CD4-positive, alpha-beta T cell treated with Interleukin-4 for 4 hours (primary cell): ENCODE measurements around the gene ARX.

ENCODE experiments used
- DNase-seq: peaks from one replicate; pipeline ENCODE4 v3.0.0-alpha.2; 2020

Gene ARX

DNA sequence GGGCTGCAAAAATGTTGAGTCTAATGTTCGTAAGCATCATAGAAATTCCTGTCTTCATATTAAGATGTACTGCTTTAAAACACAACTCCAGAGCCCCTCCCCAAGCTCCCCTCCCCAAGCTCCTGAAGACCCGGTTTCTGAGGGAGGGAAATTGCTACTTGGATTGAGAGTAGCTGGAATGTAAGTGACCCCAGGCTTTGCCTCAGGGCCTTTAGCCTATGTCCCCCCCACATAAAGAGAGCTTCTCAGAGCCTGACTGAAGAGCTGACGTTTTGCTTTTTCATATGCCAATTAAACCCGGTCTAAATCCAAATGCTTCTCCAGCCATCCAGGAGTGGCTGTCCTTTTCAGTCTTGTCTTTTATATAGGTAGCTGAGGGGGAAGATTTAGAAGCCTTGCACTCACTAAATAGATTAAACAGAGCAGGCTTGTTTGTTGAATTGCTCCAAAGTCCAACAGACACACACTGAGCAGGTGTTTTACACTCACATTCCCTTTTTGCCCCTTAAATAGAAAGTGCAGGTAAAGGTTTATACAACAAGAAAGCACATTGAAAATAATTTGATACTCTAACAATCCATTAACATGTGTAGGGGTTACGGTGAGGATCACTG lies 19.6 kb downstream of the ARX start:
- DNase-seq = no peak

DNA sequence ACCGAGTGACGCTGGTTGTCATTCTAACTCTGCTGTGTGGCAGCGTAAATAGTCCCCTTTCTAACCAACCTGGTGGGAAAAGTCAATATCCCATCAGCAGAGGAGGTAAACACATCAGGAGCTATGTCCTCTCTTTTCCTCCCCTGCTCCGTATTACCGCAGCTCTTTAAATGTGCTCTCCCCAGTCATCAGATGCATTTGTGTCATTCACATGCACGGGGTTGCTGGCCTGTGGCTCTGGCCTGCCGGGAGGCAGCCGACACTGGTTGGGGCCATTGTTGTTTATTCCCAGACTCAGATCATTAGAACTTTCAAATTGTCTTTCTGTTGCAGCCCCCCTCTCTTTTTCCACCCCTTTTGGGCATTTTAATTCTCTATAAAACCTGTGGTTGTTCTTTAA lies 21.9 kb downstream of the ARX start:
- no peak for DNase-seq

DNA sequence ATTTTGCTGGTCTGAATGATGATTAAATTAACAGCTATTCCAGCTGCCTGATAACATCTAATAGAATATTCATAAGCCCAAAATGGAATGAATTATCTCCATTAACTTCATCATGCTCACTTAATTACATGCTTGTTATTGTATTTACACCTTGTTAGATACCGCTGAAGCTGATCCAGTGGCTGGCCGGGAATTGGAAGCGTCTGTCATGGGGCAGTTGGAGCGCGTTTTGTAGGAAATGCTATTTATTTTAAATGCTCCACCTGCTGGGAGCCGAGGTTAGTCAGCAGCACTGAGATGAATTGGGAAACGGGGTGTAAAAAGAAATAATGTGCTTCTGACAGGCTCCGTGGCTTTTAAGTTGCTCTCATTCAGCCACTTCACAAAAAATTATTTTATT lies 25.2 kb downstream of the ARX start:
- no peak for DNase-seq

DNA sequence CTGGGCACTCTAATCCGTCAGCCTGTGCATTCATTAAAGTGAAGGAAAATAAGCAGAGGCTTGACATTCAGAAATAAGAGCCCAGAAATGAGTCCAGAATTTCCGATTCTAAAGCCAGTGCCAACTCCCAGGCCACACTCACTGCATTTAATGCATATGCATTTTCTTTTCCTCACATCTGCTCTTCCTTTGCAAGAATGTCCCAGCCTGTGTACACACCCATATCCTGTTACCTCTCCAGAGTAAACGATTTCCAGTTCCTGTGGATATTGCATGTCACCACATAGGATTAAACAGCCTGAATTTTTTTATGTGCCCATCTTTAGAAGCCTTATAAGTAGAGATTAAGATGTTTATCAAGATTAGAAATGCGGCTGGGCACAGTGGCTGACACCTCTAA lies 27.5 kb downstream of the ARX start:
- no peak for DNase-seq

DNA sequence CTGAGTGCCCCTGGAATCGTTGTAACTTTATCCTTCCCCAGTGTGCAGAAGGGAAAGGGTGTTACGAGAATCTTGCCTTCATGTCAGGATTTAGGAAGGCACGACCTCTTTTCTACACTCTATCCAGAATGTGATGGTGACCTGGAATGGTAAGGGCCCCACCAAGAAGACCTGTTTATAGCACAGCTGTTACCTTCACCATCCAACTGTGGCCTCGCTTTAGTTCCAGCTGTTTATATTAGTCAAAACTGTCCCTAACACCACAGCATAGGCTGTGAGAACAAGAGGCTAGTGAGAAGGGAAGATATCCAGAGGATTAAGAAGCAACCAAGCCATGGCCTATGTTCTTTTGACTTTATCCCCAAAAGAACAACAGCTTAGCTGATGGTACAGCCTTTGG lies 28.0 kb downstream of the ARX start:
- no peak for DNase-seq

DNA sequence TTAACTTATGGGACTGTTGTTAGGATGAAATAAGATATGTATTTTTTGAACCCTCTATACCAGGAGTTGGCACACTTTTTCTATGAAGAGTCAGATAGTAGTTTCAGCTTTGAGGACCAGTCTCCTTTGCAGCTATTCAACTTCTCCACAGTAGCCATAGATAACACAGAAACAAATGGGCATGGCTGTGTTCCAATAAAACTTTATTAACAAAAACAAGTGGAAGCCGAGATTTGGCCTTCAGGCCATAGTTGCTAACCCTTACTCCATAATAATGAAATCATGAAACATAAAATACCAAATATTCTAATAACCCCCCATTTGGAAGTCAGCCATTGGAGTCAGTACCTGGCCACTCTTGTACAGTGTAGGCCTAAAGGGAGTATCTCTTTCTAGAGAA lies 30.6 kb downstream of the ARX start:
- no peak for DNase-seq

DNA sequence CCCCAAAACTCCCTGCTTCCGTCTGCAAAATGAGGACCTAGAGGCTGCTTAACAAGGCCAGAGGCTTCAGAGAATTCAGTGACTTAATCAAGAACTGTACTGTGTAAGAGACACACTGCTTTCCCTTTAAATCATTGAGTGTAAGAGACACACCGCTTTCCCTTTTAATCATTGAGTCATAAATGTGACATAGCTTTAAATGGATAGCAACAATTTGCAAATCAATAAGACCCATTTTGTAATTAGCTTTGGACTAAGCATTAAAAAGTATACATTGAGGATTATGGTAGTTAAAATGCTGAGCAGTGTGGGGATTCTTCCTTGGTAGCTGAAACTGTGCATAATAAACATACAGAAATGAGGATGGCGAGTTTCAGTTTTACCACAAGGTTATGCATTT lies 31.8 kb downstream of the ARX start:
- DNase-seq = no peak

DNA sequence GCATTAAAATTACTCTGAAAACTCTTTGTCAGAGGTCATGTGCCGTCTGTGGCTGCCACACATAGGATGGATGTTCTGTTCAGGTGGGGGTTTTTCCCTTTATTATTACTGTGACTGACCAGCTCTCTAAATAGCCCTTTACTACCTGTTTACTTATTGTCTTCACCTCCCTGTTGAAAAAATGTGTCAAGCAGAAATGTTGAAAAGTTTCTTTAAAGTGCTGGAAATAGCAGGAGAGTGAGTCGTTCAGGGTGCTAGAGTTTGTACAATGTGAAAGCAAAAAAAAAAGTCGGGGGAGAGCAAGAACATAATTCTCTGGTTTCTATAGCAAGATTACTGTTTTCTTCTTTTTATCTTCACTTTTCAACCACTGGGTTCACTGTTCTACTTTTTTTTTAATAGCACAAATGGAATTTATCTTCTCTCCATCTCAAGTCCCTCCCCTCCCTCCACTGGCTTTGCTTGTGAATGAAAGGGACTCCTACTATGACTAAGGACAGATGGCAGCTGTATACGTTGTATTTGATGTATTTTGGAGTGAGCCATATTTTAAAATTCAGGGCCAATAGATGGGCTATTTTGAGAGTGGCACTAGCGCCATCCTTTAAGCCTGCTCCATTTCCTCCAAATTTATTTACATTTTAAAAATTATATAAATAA lies 33.3 kb downstream of the ARX start:
- no peak for DNase-seq

DNA sequence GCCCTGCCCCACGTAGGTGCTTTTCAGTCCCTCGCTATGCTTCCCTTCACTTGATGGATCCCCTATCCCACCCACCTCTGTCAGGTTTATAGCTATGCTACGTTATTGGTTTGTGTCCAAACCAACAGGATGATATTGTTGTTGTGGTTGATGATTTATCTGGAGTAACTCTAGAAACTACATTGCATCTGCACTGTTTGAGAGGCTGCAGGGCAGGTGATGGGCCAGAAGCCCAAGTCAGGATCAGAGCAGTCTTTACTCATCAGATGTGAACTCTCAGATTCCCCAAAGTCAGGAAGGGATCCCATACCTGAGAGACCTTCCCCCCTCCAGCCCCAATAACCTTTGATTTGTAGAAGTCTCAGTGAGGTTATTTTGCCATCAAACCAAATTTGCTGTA lies 34.7 kb downstream of the ARX start:
- no peak for DNase-seq

DNA sequence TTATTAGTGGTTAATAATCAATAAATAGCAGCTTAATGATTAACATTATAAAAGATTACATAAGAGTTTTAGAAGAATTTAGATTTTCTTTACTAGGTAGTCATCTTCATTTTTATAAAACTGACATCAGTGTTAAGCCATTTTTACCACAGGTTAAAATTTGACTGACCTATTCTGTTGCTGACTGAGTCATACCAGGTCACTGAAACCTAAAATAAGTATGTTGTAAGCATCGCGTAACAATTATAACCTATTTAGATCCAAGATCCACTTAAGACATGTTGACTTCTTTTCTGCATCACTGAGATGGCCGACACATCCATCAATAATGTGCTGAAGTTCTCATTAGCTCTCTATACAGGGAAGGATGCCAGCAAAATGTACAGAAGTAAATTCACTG lies 36.7 kb downstream of the ARX start:
- DNase-seq = no peak

DNA sequence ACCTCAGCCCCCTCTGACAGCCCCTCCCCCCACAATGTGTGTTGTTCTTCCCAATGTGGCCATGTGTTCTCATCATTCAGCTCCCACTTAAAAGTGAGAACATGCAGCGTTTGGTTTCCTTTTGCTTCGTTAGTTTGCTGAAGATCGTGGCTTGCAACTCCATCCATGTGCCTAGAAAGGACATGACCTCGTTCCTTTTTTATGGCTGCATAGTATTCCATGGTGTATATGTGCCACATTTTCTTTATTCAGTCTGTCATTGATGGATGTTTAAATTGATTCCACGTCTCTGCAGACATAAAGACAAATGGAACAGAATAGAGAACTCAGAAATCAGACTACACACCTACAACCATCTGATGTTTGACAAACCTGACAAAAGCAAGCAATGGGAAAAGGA lies 46.0 kb downstream of the ARX start:
- DNase-seq = no peak

DNA sequence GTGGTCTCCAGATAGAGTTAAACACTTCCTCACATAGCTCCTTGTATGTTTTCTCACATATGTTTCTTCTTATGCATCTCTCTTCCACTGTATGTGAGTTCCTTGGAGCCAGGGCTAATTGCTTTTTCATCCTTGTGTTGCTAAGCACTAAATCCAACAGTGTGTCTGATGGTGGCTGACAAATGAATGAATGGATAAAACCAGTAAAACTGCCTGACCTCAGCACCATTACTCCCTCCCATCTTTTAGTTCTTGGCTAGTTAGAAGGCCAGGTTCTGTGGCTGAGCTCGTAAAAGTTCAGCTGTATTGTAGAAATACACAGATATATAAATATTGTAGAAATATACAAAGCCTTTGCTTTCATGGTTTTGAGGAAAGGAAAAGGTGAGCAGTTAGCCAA lies 50.4 kb downstream of the ARX start:
- DNase-seq = no peak

DNA sequence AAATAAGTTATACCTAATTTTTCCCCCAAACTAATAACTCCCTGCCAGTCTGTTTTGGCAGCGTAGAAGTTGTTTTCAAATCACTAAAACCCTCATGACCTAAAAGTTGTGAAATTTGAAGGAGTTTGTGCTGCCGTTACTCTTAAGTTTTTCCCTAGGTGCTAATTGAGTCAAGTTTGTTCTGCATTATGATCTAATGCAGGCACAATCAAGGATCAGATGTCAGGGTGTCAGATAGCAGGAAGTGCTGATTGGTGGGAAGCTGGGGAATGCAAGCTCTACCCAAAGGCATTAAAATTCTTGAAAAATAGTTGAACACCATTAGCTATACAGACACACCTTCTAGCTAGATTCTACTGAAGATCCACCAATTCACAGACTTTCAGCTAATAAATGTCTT lies 51.9 kb downstream of the ARX start:
- no peak for DNase-seq

DNA sequence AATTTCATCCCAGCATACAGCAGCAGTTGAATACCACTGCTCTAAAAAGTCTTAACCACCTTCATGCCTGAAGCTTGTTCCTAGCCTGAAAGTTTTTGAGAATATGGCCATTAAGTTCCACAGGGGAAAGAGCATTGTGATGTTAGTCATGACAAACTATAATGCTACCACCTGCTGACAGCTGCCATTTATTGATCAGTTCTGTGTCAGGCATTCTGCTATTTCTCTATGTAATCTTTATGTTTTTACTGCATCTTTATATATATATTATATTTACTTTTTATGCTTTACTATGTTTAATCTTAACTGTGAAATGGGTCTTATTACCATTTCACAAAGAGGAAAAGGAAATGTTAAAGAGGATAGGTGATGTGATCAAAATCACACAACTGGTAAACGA lies 54.0 kb downstream of the ARX start:
- DNase-seq = no peak

DNA sequence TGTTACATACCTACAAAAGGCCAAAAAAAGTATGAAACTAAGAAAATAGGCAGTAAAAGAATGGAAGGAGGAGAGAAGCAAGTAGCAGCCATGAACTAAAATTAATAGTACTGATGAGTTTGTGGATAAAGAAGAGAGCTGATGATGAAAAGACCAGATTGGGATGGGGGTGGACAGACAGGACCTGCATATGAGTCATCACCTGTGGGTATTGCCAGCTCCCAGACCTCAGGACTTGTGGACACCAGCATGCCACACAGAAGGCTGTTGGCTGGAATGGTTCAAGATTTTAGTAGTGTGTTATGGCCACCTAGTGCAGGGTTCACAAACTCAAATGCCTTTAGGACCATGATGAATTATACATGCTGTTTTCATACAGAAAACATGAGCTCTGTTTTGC lies 58.9 kb downstream of the ARX start:
- no peak for DNase-seq

DNA sequence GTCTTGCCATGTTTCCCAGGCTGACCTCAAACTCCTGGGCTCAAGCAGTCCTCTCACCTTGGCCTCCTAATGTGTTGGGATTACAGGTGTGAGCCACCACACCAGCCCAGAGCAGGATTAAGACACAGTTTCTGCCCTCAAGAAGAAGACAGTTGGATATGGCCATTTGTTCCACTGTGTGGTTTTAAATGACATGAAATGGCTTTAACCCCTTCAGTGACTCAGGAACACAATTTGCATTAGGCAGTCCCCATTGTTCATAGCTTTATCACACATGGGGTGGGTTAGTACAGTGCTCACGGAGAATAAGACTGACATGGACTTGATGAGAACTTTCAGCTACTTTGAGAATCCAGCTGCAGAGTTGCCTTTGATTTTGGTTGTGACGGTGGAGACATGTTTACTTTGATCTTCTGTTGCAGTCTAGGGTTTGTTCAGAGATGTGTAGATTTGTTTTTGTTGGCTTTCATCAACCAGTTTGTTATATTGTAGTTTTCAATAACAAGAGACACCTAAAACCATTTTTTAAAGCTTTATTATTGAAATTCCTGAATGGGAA lies 60.3 kb downstream of the ARX start:
- DNase-seq = no peak

DNA sequence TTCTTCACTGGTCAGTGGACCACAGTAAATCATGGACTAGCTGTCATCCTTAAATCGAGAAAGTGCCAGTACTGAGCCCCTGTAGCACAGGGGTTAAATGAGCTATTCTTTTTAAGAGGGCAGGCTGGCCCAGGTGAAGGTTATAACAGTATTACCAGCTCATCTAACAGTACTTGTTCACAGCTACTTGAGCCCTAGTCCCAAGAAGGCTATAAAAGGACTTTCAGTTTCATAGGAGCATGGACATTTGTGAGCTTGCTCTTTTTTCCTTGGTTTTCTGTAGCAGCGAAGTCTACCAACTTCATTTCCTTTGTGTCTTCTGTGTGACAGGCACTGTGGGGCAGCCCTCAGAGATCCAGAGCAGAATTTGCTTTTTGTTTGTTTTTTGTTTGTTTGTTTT lies 61.0 kb downstream of the ARX start:
- DNase-seq = no peak
